KOPT-K1 (cell line): ENCODE data around the gene KIF26B.

Source experiments
- H3K27ac ChIP-seq: fragments of 200-600 bp; sonication (generic); 2 replicates; pipeline ENCODE4 v1.5.1; 2016; ENCODE audit warnings: antibody characterized with exemption, mild to moderate bottlenecking, low read depth, low read length; ENCODE audit not compliant: poor library complexity, severe bottlenecking
- H3K36me3 ChIP-seq: fragments of 200-600 bp; sonication (generic); 2 replicates; pipeline ENCODE4 v1.5.1; 2017; ENCODE audit warnings: antibody characterized with exemption, mild to moderate bottlenecking, low read length, moderate library complexity; ENCODE audit not compliant: insufficient read depth
- H3K9me3 ChIP-seq: fragments of 200-600 bp; sonication (generic); 2 replicates; pipeline ENCODE4 v1.5.1; 2017; ENCODE audit warnings: antibody characterized with exemption, low read length, mild to moderate bottlenecking; ENCODE audit not compliant: insufficient read depth, poor library complexity, severe bottlenecking

The KIF26B gene

GRCh38 chr1:245201201-245201600, 46.4 kb downstream of the KIF26B start:
- Histone ChIP-seq H3K36me3 (no peaks in the 10 kb centered on the region), H3K9me3 (peaks cover 4% of the 10 kb centered on the region), H3K27ac (no peak overlapping the region)

- Histone ChIP-seq H3K9me3 (peaks cover 10% of the 10 kb centered on the region), H3K36me3 (no peaks in the 10 kb centered on the region), H3K27ac (no peak overlapping the region)
Observed at GRCh38 chr1:245201827-245202226, 47.0 kb downstream of the KIF26B start.

GRCh38 chr1:245205396-245205795, 50.6 kb downstream of the KIF26B start:
- Histone ChIP-seq H3K36me3 (no peaks in the 10 kb centered on the region), H3K9me3 (peaks cover 25% of the 10 kb centered on the region), H3K27ac (no peak overlapping the region)

- Histone ChIP-seq H3K36me3 (no peaks in the 10 kb centered on the region), H3K9me3 (peaks cover 25% of the 10 kb centered on the region), H3K27ac (no peak overlapping the region)
Observed at GRCh38 chr1:245205864-245206263, 51.1 kb downstream of the KIF26B start.

GRCh38 chr1:245207056-245207638, 52.4 kb downstream of the KIF26B start:
- no peaks in the 10 kb centered on the region for H3K36me3 ChIP-seq
- peaks cover 25% of the 10 kb centered on the region for H3K9me3 ChIP-seq
- no peak overlapping the region for H3K27ac ChIP-seq

GRCh38 chr1:245207801-245208200, 53.0 kb downstream of the KIF26B start:
- Histone ChIP-seq H3K36me3 (no peaks in the 10 kb centered on the region), H3K9me3 (peaks cover 25% of the 10 kb centered on the region), H3K27ac (no peak overlapping the region)

GRCh38 chr1:245209658-245210435, 55.1 kb downstream of the KIF26B start:
- Histone ChIP-seq H3K27ac (no peak overlapping the region), H3K9me3 (peaks cover 25% of the 10 kb centered on the region), H3K36me3 (no peaks in the 10 kb centered on the region)

- no peaks in the 10 kb centered on the region for H3K36me3 ChIP-seq
- peaks cover 22% of the 10 kb centered on the region for H3K9me3 ChIP-seq
- no peak overlapping the region for H3K27ac ChIP-seq
Observed at GRCh38 chr1:245211035-245211749, 56.4 kb downstream of the KIF26B start.

- no peak overlapping the region for H3K27ac ChIP-seq
- H3K36me3 ChIP-seq, result no peaks in the 10 kb centered on the region
Observed at GRCh38 chr1:245211761-245212160, 57.0 kb downstream of the KIF26B start.

GRCh38 chr1:245212221-245212710, 57.5 kb downstream of the KIF26B start:
- no peaks in the 10 kb centered on the region for H3K36me3 ChIP-seq
- no peak overlapping the region for H3K27ac ChIP-seq
- peaks cover 11% of the 10 kb centered on the region for H3K9me3 ChIP-seq

More at GRCh38 chr1:245211761-245212160, 57.0 kb downstream of the KIF26B start:
- H3K9me3 ChIP-seq, result peaks cover 16% of the 10 kb centered on the region

GRCh38 chr1:245213066-245213831, 58.5 kb downstream of the KIF26B start:
- Histone ChIP-seq H3K9me3 (peaks cover under 1% of the 10 kb centered on the region), H3K27ac (no peak overlapping the region), H3K36me3 (no peaks in the 10 kb centered on the region)

- Histone ChIP-seq H3K27ac (no peak overlapping the region), H3K9me3 (no peaks in the 10 kb centered on the region), H3K36me3 (no peaks in the 10 kb centered on the region)
Observed at GRCh38 chr1:245215071-245215470, 60.3 kb downstream of the KIF26B start.

GRCh38 chr1:245216366-245217115, 61.8 kb downstream of the KIF26B start:
- Histone ChIP-seq H3K9me3 (no peaks in the 10 kb centered on the region), H3K36me3 (no peaks in the 10 kb centered on the region), H3K27ac (no peak overlapping the region)
